HK-2 (cell line): ENCODE measurements around the gene ZNF638.
A peak's percentile ranks its signal among the peaks of the same experiment; 100 is the strongest.
"Not testable (repeated sequence)": the region's sequence is repeated elsewhere in the genome, so short reads cannot be mapped to it uniquely, and the experiment has no call there.

Experiments
- DNase-seq: peaks from one replicate; pipeline ENCODE4 v3.0.0-alpha.2; 2018; ENCODE audit not compliant: unreplicated experiment

ZNF638 gene

GRCh38 chr2:71410696-71411095, 79.1 kb downstream of the ZNF638 start:
- DNase-seq, result no peak

DNA sequence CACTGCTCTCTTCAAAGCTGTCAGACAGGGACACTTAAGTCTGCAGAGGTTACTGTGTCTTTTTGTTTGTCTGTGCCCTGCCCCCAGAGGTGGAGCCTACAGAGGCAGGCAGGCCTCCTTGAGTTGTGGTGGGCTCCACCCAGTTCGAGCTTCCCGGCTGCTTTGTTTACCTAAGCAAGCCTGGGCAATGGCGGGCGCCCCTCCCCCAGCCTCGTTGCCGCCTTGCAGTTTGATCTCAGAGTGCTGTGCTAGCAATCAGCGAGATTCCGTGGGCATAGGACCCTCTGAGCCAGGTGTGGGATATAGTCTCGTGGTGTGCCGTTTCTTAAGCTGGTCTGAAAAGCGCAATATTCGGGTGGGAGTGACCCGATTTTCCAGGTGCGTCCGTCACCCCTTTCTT, 85.3 kb downstream of the ZNF638 start:
- DNase-seq, result not testable (repeated sequence)

DNA sequence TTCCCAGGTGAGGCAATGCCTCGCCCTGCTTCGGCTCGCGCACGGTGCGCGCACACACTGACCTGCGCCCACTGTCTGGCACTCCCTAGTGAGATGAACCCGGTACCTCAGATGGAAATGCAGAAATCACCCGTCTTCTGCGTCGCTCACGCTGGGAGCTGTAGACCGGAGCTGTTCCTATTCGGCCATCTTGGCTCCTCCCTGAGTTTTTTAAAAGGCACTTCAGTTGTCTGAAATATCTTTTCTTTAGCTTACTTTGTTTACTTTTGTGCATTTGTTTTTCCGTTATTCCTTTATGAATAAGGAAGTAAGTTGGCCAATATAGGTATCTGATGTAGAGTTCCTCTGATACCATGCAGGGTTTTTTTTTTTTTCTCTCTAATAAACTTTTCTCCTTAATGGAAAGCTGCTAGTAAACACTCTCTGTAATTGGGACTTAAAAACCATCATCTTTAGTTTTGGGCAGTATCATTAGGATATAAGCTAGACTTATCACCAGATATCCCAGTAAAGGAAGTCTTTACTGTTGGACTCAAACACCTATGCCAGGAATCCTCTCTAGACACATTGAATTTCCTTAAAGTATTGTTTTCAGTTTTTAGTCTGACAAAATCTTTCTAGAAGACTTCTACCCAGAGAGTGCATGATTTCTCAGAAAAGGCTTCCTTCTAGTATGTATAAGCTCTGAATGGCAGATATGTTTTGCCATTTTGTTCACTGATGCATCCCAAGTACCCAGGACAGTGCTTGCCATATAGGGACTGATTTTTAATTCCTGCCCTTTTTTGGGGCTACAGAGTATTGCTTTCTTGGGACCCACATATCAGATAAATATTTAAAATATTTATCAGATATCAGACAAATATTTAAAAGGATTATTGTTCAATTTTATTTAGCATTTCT, 86.0 kb downstream of the ZNF638 start:
- no peak for DNase-seq

DNA sequence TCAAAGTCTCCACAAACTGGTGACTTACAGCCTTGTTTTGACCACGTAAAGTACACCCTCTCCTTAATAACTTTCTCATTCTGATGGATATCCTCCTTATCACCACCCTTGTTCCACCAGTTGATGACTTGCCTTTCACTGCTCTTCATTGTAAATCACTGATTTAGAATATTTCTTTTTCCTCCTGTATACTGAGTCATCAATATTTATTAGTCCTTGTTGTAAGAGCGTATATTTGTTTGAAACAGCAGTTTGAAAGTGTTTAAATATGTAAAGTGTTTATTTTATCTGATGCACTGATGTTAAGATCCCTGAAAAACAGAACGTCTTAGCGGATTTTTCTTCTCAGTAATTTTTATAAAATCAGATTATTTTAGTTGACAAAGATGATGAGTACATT, 87.6 kb downstream of the ZNF638 start:
- no peak for DNase-seq

GRCh38 chr2:71419976-71420375, 88.4 kb downstream of the ZNF638 start:
- no peak for DNase-seq

- DNase-seq, result no peak
Observed at GRCh38 chr2:71422786-71423185, 91.2 kb downstream of the ZNF638 start.

DNA sequence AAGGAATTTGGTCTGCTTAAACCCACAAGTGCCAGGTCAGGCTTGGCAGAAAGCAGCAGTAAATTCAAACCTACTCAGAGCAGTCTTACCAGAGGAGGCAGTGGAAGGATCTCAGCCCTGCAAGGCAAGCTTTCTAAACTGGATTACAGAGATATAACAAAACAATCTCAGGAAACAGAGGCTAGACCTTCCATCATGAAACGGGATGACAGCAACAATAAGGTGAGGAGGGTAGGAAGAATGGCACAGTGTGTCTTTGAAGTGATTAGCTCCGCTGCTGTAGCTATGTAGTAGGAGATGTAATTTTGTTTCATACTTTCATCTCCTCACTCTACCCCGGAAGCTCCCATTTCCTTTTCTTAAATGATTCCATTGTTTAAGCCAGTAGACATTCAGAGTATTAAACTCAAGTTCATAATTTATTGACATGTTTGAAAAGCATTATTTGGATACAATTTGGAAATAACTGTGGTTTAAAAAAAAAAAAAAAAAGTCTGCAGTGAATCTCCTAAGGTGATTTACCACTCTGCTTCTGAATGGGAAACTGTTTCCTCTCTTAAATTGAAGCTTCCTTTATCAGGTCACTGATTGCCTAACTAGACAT, 92.3 kb downstream of the ZNF638 start:
- no peak for DNase-seq

DNA sequence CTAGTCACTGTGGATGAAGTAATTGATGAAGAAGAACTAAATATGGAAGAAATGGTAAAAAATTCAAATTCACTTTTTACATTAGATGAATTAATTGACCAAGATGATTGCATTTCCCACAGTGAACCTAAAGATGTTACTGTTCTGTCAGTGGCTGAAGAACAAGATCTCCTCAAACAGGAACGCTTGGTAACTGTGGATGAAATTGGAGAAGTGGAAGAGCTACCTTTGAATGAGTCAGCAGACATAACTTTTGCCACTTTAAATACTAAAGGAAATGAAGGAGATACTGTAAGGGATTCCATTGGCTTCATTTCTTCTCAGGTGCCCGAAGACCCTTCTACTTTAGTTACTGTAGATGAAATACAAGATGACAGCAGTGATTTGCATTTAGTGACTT, 95.1 kb downstream of the ZNF638 start:
- DNase-seq, result no peak

GRCh38 chr2:71428472-71429383, 97.1 kb downstream of the ZNF638 start:
- DNase-seq, result no peak

- not testable (repeated sequence) for DNase-seq
Observed at GRCh38 chr2:71445142-71445541, 113.6 kb downstream of the ZNF638 start.

- no peak for DNase-seq
Observed at GRCh38 chr2:71446505-71446904, 114.9 kb downstream of the ZNF638 start.

DNA sequence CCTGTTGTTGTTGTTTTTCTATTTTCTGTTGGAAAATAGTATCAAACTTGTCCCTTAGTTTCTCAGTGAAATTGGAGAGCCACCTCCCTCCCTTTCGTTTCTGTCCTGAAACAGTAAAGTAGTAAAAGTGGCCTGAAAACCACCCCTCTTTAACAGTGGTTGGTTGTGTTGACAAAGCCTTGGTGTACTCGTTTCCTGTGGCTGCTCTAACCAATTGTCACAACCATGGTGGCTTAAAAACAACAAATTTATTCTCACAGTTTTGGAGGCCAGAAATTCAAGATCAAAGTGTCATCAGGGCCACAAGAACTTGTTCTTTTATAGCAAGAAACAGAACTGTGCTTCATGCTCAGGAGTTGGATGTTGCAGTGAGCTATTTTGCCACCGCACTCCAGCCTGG, 117.8 kb downstream of the ZNF638 start:
- no peak for DNase-seq

- no peak for DNase-seq
Observed at GRCh38 chr2:71451705-71452104, 120.1 kb downstream of the ZNF638 start.

GRCh38 chr2:71452565-71452964, 121.0 kb downstream of the ZNF638 start:
- DNase-seq, result peak; percentile 56

GRCh38 chr2:71453404-71454220, 122.0 kb downstream of the ZNF638 start, which contains the start of gene DYSF:
DYSF (plus strand) TSS chr2:71453561.
- no peak for DNase-seq

GRCh38 chr2:71454221-71455010, 122.8 kb downstream of the ZNF638 start:
- DNase-seq, result no peak

GRCh38 chr2:71455011-71455740, 123.6 kb downstream of the ZNF638 start:
- no peak for DNase-seq

DNA sequence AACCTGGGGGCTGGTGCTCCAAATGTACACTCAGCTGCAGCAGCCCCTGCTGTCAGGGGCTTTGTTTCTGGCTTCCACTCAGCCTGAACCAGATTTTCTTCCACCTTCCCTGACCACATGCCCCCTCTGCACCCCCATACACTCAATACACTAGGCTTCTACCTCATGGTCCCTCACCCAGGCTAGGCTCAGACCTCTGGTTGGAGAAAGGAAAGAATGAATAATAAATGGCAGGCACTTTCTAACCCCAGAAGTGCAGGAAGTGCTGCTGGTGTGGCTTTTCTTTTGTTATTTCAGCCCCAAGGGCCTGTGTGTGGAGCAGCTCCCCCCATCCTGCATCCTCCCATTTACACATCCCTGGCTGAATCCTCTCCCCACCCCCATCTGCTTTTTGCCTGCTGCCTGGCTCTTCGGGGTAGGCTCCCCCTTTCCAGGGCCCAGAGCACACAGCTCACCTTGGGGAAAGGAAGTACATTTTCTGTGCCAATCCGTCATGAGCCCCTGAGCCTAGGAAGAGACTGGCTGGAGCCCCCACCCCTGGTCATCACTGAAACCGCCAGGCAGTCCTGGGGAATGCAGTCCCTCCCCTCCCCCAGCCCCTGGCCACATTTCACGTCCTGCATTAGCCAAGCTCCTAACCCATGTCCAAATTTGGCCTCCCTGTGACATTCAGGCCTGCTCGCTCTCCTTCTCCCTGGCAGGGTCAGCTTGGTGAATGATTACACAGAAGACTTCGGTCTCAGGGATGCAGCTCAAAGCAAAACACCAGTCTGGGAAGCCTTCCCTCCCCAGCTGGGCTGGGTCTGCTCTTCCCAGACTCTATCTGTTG, 124.4 kb downstream of the ZNF638 start:
- DNase-seq, result peak; percentile 84

GRCh38 chr2:71456617-71457016, 125.0 kb downstream of the ZNF638 start:
- peak; percentile 48 for DNase-seq
